GM13977 (cell line): ENCODE results near the gene MGMT.

Experiments used
- DNase-seq: peaks from one replicate; pipeline ENCODE4 v3.0.0; 2012; ENCODE audit warnings: low spot score
- CTCF ChIP-seq: IDR thresholded peaks from 2 replicates; pipeline ENCODE4 v1.5.1; 2012; ENCODE audit warnings: mild to moderate bottlenecking, control low read depth; ENCODE audit not compliant: insufficient read depth; ENCODE audit errors: extremely low read depth, missing control alignments
- in situ Hi-C: fragments of 300-500 bp; cut with MboI; formaldehyde crosslinking; loops from one replicate; pipeline ENCODE4 v1.12.0; 2022; ENCODE audit warnings: low sequenced_read_pairs, low pct_unique_long_range_greater_than_20kb, mixed read lengths, inconsistent platforms; ENCODE audit not compliant: unreplicated experiment

MGMT gene

GRCh38 chr10:129506101-129506797 lies 39.2 kb downstream of the MGMT start:
- no peak for DNase-seq
- no peak for TF ChIP-seq CTCF
- in situ Hi-C loops: no loop called here

GRCh38 chr10:129507216-129507889 lies 40.3 kb downstream of the MGMT start:
- DNase-seq: no peak
- in situ Hi-C loops: no loop called here
- TF ChIP-seq CTCF: no peak

GRCh38 chr10:129509155-129509554 lies 42.1 kb downstream of the MGMT start:
- in situ Hi-C loops: no loop called here
- no peak for DNase-seq
- no peak for TF ChIP-seq CTCF

- no peak for TF ChIP-seq CTCF
- DNase-seq: no peak
- in situ Hi-C loops: no loop called here
These were observed 42.8 kb downstream of the MGMT start for GRCh38 chr10:129509835-129510234.

GRCh38 chr10:129511086-129511485 lies 44.0 kb downstream of the MGMT start:
- in situ Hi-C loops: no loop called here
- no peak for DNase-seq
- no peak for TF ChIP-seq CTCF

GRCh38 chr10:129511758-129512157 lies 44.7 kb downstream of the MGMT start:
- TF ChIP-seq CTCF: no peak
- in situ Hi-C loops: no loop called here
- DNase-seq: no peak
